Fibroblast of lung (primary cell): ENCODE results near the gene ADGRV1.

Experiments used
- EZH2 ChIP-seq: IDR thresholded peaks from 2 replicates; pipeline ENCODE4 v1.5.1; 2012; ENCODE audit warnings: low read length, control low read depth, mild to moderate bottlenecking; ENCODE audit errors: missing control alignments
- TF ChIP-seq, protein P1 (sequence below), 2 donors: IDR thresholded peaks in 1 of 2; conservative IDR thresholded peaks in 1 of 2; 1 replicate in 1 of 2; 2 replicates in 1 of 2; pipeline ENCODE4 v1.5.1; 2011 to 2012; ENCODE audit warnings: low read length in 2 of 2, control low read depth in 1 of 2, inconsistent platforms in 1 of 2, low read depth in 1 of 2, mild to moderate bottlenecking in 1 of 2

DNA sequence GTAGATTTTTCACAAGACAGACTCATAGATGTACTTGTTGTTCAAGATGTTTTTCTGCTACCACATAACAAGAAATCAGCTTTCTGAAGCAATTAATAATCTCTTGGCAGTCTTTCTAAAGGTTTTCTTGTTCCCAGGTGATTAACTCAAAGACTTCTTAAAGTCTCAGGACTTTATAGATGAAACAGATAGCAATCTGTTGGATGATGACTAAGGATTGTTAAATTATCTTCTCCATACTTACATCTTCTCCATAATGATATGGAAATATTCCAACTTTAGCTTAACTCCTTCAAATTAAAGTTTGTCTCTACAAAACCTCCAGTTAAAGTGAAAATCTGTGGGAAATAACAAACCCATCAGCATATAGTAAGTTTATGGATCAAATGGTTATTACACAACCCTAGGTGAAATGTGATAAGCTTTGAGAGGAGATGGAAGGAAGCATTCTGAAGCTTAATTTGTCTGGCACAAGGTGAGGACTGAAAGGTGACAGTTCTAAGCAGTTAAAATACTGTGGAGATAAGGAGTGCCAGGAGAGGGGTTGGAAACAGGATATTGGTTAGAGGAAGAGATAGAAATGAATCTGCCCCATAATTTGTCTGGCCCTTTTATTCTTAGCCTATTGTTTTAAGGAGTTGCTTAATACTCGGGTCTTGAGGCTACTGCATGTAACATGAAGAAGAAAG is 326.7 kb downstream of the ADGRV1 start:
- TF ChIP-seq, protein P1, sequence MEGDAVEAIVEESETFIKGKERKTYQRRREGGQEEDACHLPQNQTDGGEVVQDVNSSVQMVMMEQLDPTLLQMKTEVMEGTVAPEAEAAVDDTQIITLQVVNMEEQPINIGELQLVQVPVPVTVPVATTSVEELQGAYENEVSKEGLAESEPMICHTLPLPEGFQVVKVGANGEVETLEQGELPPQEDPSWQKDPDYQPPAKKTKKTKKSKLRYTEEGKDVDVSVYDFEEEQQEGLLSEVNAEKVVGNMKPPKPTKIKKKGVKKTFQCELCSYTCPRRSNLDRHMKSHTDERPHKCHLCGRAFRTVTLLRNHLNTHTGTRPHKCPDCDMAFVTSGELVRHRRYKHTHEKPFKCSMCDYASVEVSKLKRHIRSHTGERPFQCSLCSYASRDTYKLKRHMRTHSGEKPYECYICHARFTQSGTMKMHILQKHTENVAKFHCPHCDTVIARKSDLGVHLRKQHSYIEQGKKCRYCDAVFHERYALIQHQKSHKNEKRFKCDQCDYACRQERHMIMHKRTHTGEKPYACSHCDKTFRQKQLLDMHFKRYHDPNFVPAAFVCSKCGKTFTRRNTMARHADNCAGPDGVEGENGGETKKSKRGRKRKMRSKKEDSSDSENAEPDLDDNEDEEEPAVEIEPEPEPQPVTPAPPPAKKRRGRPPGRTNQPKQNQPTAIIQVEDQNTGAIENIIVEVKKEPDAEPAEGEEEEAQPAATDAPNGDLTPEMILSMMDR (conservative IDR thresholded peaks at IDR 0.05 in 1 of 2, IDR thresholded peaks at IDR 0.05 in 1 of 2; ENCODE audit: low read depth in 1 of 2, low read length in 2 of 2): no peak
- no peak for TF ChIP-seq EZH2
